CD4-positive, alpha-beta T cell (primary cell): ENCODE data around the gene MAT2A. TPM values are rescaled to one million over a fixed set of nuclear protein-coding genes. Genes with fewer than 3 reads are reported as not detected.

Experiments used
- ATAC-seq: fragments of 200-7000 bp; cut with Tn5 transposase; one replicate; pipeline ENCODE4 v1.10.0; 2022; ENCODE audit warnings: mild to moderate bottlenecking; ENCODE audit not compliant: poor library complexity
- CTCF ChIA-PET: fragments of 350-600 bp; sonication (Branson Sonifier 250); formaldehyde crosslinking; loops from one replicate; lab custom pipeline; 2021; ENCODE audit warnings: antibody characterized with exemption, inconsistent platforms; lab: Charles Lee
- POLR2A ChIA-PET: fragments of 350-600 bp; sonication (Branson Sonifier 250); formaldehyde crosslinking; loops from one replicate; lab custom pipeline; 2021; ENCODE audit warnings: antibody characterized with exemption, inconsistent platforms; lab: Charles Lee
- DNase-seq, 14 experiments: peaks; one replicate each; pipeline ENCODE4 v3.0.0-alpha.2; 2013 to 2020; ENCODE audit warnings: mixed read lengths in 2 of 14
- H3K27ac ChIP-seq, 2 donors: one replicate each; pipeline versions ENCODE4 v1.5.1 to v1.7.0; 2013; ENCODE audit warnings: low read length in 2 of 2, low read depth in 1 of 2, mild to moderate bottlenecking in 1 of 2
- H3K27me3 ChIP-seq, 2 experiments: 1 replicate in 1 of 2; 2 replicates in 1 of 2; pipeline versions ENCODE4 v1.6.1 to v1.7.0; 2013; ENCODE audit warnings: low read length in 2 of 2, control low read depth in 1 of 2, mild to moderate bottlenecking in 1 of 2, moderate library complexity in 1 of 2; ENCODE audit not compliant: insufficient read depth in 2 of 2, control insufficient read depth in 1 of 2
- H3K36me3 ChIP-seq: one replicate; pipeline ENCODE4 v1.6.1; 2013; ENCODE audit warnings: low read length, control low read depth; ENCODE audit not compliant: insufficient read depth
- H3K4me1 ChIP-seq: one replicate; pipeline ENCODE4 v1.6.1; 2013; ENCODE audit warnings: low read length, control low read depth; ENCODE audit not compliant: insufficient read depth
- H3K4me3 ChIP-seq: one replicate; pipeline ENCODE4 v1.5.1; 2013; ENCODE audit warnings: mild to moderate bottlenecking, low read length, moderate library complexity
- H3K9me3 ChIP-seq, 2 experiments: 1 replicate in 1 of 2; 2 replicates in 1 of 2; pipeline versions ENCODE4 v1.6.1 to v1.7.0; 2013; ENCODE audit warnings: low read length in 2 of 2, mild to moderate bottlenecking in 2 of 2, control low read depth in 1 of 2, moderate library complexity in 1 of 2; ENCODE audit not compliant: control insufficient read depth in 1 of 2, insufficient read depth in 1 of 2
- H3K27ac Mint-ChIP-seq: one replicate; pipeline ENCODE4 v1.8.0; 2020; ENCODE audit warnings: mixed read lengths
- H3K27me3 Mint-ChIP-seq: one replicate; pipeline ENCODE4 v1.8.0; 2021; ENCODE audit warnings: mixed read lengths
- H3K36me3 Mint-ChIP-seq: one replicate; pipeline ENCODE4 v1.8.0; 2021; ENCODE audit warnings: low read depth, mixed read lengths
- H3K4me1 Mint-ChIP-seq: one replicate; pipeline ENCODE4 v1.8.0; 2021; ENCODE audit warnings: low read depth, mixed read lengths
- H3K4me3 Mint-ChIP-seq: one replicate; pipeline ENCODE4 v1.8.0; 2020; ENCODE audit warnings: mild to moderate bottlenecking, mixed read lengths
- H3K9me3 Mint-ChIP-seq: one replicate; pipeline ENCODE4 v1.8.0; 2020; ENCODE audit warnings: mixed read lengths
- intact Hi-C, 2 experiments: fragments of 100-400 bp; cut with DNase I in 1 of 2; cut with micrococcal nuclease in 1 of 2; formaldehyde crosslinking; loops; one replicate each; pipeline versions ENCODE4 v1.15.1 to v1.9.0; 2023 to 2025; cut with DNase I, micrococcal nuclease
- total RNA-seq, 174 experiments: library from RNA in 2 of 174; stranded (reverse) in 2 of 174; gene quantifications; one replicate each; pipeline ENCODE4 v1.2.3 and lab custom pipeline; 2021 to 2026
- TF ChIP-seq, protein P1 (sequence below): fragments of 200-600 bp; IDR thresholded peaks from one replicate; pipeline ENCODE4 v1.8.0; 2022; ENCODE audit warnings: antibody characterized with exemption, mild to moderate bottlenecking

Gene MAT2A
- total RNA-seq, 2 experiments from 2014 or later = 121 to 122 TPM

DNA sequence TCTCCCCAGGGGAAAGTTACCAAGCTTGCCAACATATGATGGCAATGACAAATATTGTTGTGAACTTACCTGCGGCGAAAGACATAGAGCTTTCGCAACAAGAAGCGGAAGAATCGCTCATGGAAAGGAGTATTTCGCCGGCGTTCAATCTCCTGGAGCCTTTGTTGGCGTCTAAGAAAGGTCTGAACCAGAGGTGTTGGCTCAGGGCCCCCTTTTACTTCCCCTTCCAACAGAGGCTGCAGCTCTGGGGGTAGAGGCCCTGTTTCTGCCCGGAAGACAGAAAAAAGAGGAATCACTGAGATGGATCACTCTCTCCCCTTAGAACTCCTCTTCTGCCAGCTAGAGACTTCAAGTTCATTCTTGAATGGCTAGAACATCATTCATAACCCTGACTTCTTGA lies 11.5 kb downstream of the MAT2A start:
- Mint-ChIP-seq H3K9me3 (no peaks in the 10 kb centered on the region), H3K27me3 (no peaks in the 10 kb centered on the region), H3K4me1 (peaks cover 7% of the 10 kb centered on the region), H3K36me3 (peaks cover 79% of the 10 kb centered on the region), H3K4me3 (no peak overlapping the region), H3K27ac (no peak overlapping the region)
- DNase-seq (no peak), ATAC-seq (no peak)
- Histone ChIP-seq H3K27ac (no peak overlapping the region), H3K9me3 (no peaks in the 10 kb centered on the region), H3K27me3 (no peaks in the 10 kb centered on the region), H3K4me1 (peaks cover 4% of the 10 kb centered on the region), H3K36me3 (peaks cover 60% of the 10 kb centered on the region), H3K4me3 (no peak overlapping the region)
- ChIA-PET CTCF (interaction anchor here (1.9 to 4.2 kb wide), 3 partner anchors 9 to 163 kb away, joined by 4 to 44 read pairs (median 42); partner anchors contain the start of genes MAT2A and SH2D6), POLR2A (interaction anchor here (1.0 to 5.0 kb wide), 5 partner anchors 7 to 223 kb away, joined by 3 to 43 read pairs (median 16); partner anchors contain the start of genes MAT2A, SH2D6 and TGOLN2)
- intact Hi-C loops = loop anchor here (5.0 kb wide), 2 partner anchors 223 to 283 kb away; partner anchors contain the start of gene TGOLN2 (in 1 of the 2)
- TF ChIP-seq, protein P1, sequence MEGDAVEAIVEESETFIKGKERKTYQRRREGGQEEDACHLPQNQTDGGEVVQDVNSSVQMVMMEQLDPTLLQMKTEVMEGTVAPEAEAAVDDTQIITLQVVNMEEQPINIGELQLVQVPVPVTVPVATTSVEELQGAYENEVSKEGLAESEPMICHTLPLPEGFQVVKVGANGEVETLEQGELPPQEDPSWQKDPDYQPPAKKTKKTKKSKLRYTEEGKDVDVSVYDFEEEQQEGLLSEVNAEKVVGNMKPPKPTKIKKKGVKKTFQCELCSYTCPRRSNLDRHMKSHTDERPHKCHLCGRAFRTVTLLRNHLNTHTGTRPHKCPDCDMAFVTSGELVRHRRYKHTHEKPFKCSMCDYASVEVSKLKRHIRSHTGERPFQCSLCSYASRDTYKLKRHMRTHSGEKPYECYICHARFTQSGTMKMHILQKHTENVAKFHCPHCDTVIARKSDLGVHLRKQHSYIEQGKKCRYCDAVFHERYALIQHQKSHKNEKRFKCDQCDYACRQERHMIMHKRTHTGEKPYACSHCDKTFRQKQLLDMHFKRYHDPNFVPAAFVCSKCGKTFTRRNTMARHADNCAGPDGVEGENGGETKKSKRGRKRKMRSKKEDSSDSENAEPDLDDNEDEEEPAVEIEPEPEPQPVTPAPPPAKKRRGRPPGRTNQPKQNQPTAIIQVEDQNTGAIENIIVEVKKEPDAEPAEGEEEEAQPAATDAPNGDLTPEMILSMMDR = no peak

DNA sequence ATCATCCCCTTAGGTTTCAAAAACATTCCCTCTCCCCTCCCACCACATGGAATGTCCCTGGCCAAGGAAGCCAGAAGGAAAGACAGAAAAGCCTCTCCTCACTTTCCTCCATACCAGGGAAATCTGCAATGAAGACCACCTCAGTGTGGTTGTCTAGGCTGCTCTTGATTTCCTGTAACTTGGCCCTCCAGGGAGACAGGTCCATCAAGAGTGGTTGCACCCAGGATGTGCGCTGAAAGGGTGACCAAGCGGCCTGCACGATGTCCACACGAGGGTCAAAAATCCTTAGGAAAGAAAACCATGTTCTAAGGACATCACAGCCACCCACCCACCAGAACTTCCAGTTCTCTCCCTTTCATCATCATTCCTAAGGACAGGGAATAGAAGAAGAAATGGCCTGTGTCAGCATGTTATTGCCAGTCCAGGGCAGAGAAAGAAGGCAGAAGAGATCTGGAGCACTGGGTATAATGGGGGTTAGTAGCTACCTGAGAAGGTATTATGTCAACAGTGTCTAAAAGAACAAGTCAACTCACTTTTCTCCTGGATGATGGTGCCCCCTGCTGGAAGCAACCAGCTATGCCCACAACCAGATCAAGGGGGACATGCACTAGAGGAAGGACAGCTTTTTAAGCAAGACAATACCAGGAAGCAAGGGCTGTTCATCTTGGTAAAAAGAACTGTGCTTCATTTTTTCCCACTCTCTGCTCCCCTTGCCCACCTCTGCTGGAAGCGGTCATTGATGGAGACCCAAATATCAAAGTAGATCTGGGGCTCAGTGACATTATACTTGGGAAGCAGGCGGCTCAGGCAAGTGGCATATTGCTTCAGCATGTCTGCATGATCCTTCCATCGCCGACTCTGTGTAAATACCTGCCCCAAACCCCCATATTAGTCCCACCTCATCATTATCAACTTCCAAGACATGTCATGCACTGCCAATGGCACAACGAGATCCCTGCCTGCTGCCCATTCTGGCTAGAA lies 13.0 kb downstream of the MAT2A start:
- CTCF ChIA-PET = interaction anchor here (0.6 to 4.2 kb wide), 24 partner anchors 8 to 198 kb away, joined by 3 to 44 read pairs (median 4); partner anchors contain the start of genes ELMOD3, MAT2A, RETSAT and RNF181
- intact Hi-C loops = loop anchor here (1.0 to 5.0 kb wide), 4 partner anchors 132 to 285 kb away; partner anchors contain the start of gene TGOLN2 (in 1 of the 2)
- Mint-ChIP-seq H3K4me1 (peaks cover 7% of the 10 kb centered on the region), H3K27ac (peak overlapping the region; percentile 22), H3K9me3 (no peaks in the 10 kb centered on the region), H3K36me3 (peaks cover 82% of the 10 kb centered on the region), H3K27me3 (no peaks in the 10 kb centered on the region), H3K4me3 (no peak overlapping the region)
- peak; percentile 99 for ATAC-seq
- no peaks in the 10 kb centered on the region for H3K27me3 ChIP-seq
- TF ChIP-seq, protein P1 = peak; percentile 87
- POLR2A ChIA-PET = interaction anchor here (0.6 to 4.0 kb wide), 19 partner anchors 8 to 228 kb away, joined by 3 to 43 read pairs (median 4); partner anchors contain the start of genes ELMOD3, GGCX, MAT2A and RETSAT
- peak; percentile 83 to 94 (median 89) for DNase-seq
- no peak overlapping the region for H3K27ac ChIP-seq
- peaks cover 4% of the 10 kb centered on the region for H3K4me1 ChIP-seq
- no peak overlapping the region for H3K4me3 ChIP-seq
- no peaks in the 10 kb centered on the region for H3K9me3 ChIP-seq
- H3K36me3 ChIP-seq = peaks cover 61% of the 10 kb centered on the region

DNA sequence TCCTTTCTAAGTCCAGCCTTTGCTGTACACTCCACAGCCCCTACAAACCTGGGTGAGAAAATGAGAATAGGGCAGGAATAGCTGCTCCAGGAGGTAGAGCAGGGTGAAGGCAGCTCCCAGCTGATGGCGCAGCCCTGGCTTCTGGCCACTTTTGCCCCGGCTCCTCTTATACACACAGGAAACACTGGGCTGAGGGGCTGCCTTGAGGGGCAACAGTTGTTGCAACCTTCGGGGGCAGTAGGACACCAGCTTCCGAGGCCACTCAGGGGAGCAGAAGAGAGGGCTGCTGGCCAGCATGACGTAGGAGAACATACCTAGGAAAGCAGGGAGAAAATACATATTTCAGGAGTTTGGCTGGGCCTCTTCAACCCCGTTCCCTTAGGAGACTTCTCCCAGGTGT lies 14.2 kb downstream of the MAT2A start:
- CTCF ChIA-PET = interaction anchor here (0.9 kb wide), 1 partner anchor 133 kb away, joined by 4 read pairs; no protein-coding TSS in a partner anchor
- Mint-ChIP-seq H3K9me3 (no peaks in the 10 kb centered on the region), H3K27ac (no peak overlapping the region), H3K4me1 (peaks cover 12% of the 10 kb centered on the region), H3K36me3 (peaks cover 85% of the 10 kb centered on the region), H3K27me3 (no peaks in the 10 kb centered on the region), H3K4me3 (no peak overlapping the region)
- peaks cover 65% of the 10 kb centered on the region for H3K36me3 ChIP-seq
- no peak for DNase-seq
- H3K4me1 ChIP-seq = peaks cover 4% of the 10 kb centered on the region
- H3K27ac ChIP-seq = no peak overlapping the region
- no peak for ATAC-seq
- POLR2A ChIA-PET = interaction anchor here (4.0 to 4.7 kb wide), 2 partner anchors 14 to 133 kb away, joined by 25 to 43 read pairs; partner anchors contain the start of genes MAT2A and SH2D6
- TF ChIP-seq, protein P1 = no peak
- no peaks in the 10 kb centered on the region for H3K9me3 ChIP-seq
- intact Hi-C loops = loop anchor here (5.0 kb wide), 2 partner anchors 226 to 286 kb away; partner anchors contain the start of gene TGOLN2 (in 1 of the 2)
- H3K4me3 ChIP-seq = no peak overlapping the region
- no peaks in the 10 kb centered on the region for H3K27me3 ChIP-seq
